ENCODE data around the gene SLC38A8.

The SLC38A8 gene

DNA sequence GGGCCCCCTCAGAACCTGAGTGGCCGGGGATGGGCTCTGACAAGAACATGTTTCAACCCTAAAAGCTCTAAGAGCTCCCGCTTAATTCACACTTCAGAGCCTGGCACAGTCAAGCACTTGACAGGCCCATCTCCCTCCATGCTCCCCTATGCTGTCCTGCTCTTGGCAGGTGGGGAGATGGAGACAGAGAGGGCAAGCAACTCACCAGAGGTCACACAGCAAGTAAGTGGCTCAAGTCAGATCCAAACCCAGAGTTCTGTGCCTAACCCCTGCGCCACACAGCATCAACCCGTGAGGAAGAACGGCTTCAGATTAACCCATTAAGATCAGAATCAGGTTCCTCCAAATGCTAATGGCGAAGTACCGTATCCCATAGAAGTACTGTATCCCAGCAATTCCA is 38.2 kb downstream of the SLC38A8 start:
- H3K27me3 ChIP-seq (ENCODE audit: control insufficient read depth, low read length) = no peaks in the 10 kb centered on the region
- H3K36me3 ChIP-seq (ENCODE audit: control insufficient read depth, low read length) = no peaks in the 10 kb centered on the region
- TF ChIP-seq EZH2phosphoT487 (IDR thresholded peaks at IDR 0.05; ENCODE audit: borderline replicate concordance, low read length) (no peak), CTCF (IDR thresholded peaks at IDR 0.05; ENCODE audit: low read depth, low read length, poor library complexity, severe bottlenecking) (no peak)

GRCh38 chr16:84003038-84003437 is 39.6 kb downstream of the SLC38A8 start:
- Histone ChIP-seq H3K4me2 (ENCODE audit: low read length) (no peak overlapping the region), H4K20me1 (ENCODE audit: control insufficient read depth, insufficient read depth, low read depth, low read length) (no peaks in the 10 kb centered on the region), H3K27me3 (ENCODE audit: control insufficient read depth, low read length) (no peaks in the 10 kb centered on the region), H3K9me2 (replicated peaks; ENCODE audit: control insufficient read depth, low read length) (no peaks in the 10 kb centered on the region), H3K4me3 (ENCODE audit: low read length) (no peak overlapping the region), H3K27ac (ENCODE audit: low read depth, low read length) (no peak overlapping the region), H3K36me3 (ENCODE audit: control insufficient read depth, low read length) (no peaks in the 10 kb centered on the region), H3F3A (ENCODE audit: control insufficient read depth, insufficient read depth) (no peaks in the 10 kb centered on the region), H3K9me3 (ENCODE audit: control insufficient read depth, insufficient read depth, low read length) (no peaks in the 10 kb centered on the region), H3K79me2 (ENCODE audit: control insufficient read depth, low read length) (no peaks in the 10 kb centered on the region), H3K4me1 (ENCODE audit: control insufficient read depth, low read length) (no peaks in the 10 kb centered on the region)
- TF ChIP-seq EZH2phosphoT487 (IDR thresholded peaks at IDR 0.05; ENCODE audit: borderline replicate concordance, low read length) = no peak
- TF ChIP-seq CTCF (IDR thresholded peaks at IDR 0.05; ENCODE audit: low read depth, low read length, poor library complexity, severe bottlenecking) = no peak

More for the DNA sequence above, 38.2 kb downstream of the SLC38A8 start:
- H3K27ac ChIP-seq (ENCODE audit: low read depth, low read length) = no peak overlapping the region
- H3K4me1 ChIP-seq (ENCODE audit: control insufficient read depth, low read length) = no peaks in the 10 kb centered on the region
- no peaks in the 10 kb centered on the region for H3K9me2 ChIP-seq (replicated peaks; ENCODE audit: control insufficient read depth, low read length)
- H3K79me2 ChIP-seq (ENCODE audit: control insufficient read depth, low read length) = no peaks in the 10 kb centered on the region
- no peaks in the 10 kb centered on the region for H4K20me1 ChIP-seq (ENCODE audit: control insufficient read depth, insufficient read depth, low read depth, low read length)
- no peaks in the 10 kb centered on the region for H3K9me3 ChIP-seq (ENCODE audit: control insufficient read depth, insufficient read depth, low read length)
- no peaks in the 10 kb centered on the region for H3F3A ChIP-seq (ENCODE audit: control insufficient read depth, insufficient read depth)
- no peak overlapping the region for H3K4me2 ChIP-seq (ENCODE audit: low read length)
- H3K4me3 ChIP-seq (ENCODE audit: low read length) = no peak overlapping the region

GRCh38 chr16:84001726-84002125 is 40.9 kb downstream of the SLC38A8 start:
- Histone ChIP-seq H3K79me2 (ENCODE audit: control insufficient read depth, low read length) (no peaks in the 10 kb centered on the region), H3F3A (ENCODE audit: control insufficient read depth, insufficient read depth) (no peaks in the 10 kb centered on the region), H3K4me1 (ENCODE audit: control insufficient read depth, low read length) (no peaks in the 10 kb centered on the region), H3K4me3 (ENCODE audit: low read length) (no peak overlapping the region), H3K27me3 (ENCODE audit: control insufficient read depth, low read length) (no peaks in the 10 kb centered on the region), H3K36me3 (ENCODE audit: control insufficient read depth, low read length) (no peaks in the 10 kb centered on the region), H4K20me1 (ENCODE audit: control insufficient read depth, insufficient read depth, low read depth, low read length) (no peaks in the 10 kb centered on the region), H3K9me3 (ENCODE audit: control insufficient read depth, insufficient read depth, low read length) (no peaks in the 10 kb centered on the region), H3K4me2 (ENCODE audit: low read length) (no peak overlapping the region), H3K27ac (ENCODE audit: low read depth, low read length) (no peak overlapping the region), H3K9me2 (replicated peaks; ENCODE audit: control insufficient read depth, low read length) (no peaks in the 10 kb centered on the region)
- TF ChIP-seq EZH2phosphoT487 (IDR thresholded peaks at IDR 0.05; ENCODE audit: borderline replicate concordance, low read length) = no peak
- TF ChIP-seq CTCF (IDR thresholded peaks at IDR 0.05; ENCODE audit: low read depth, low read length, poor library complexity, severe bottlenecking) = no peak

Measured in DOHH2 (cell line).